ENCODE measurements around the gene KDM4B.

KDM4B gene

DNA sequence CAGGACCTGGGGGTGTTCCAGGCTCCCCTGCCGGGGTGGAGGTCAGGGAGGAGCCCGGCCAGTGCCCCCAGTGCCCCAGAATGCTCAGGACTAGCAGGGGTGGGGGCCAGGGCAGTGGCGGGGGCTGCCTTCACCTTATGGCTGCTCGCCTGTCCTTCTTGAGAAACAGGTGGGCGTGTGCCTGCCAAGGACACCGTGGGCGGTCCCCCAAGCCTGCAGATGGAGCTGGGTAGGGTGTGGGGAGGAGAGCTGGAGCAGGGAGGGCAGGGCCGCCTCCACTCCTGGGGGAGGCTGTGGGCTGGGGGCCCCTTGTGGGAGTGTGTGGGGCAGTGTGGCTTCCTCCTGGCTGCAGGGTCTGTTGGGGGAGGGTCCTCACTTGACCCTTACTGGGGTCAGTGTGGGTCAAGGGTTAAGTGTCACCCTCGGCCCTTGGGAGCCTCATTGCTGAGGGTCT, 160.1 kb downstream of the KDM4B start:
- TF ChIP-seq ELF4 (IDR thresholded peaks at IDR 0.05) (no peak), ARNT (IDR thresholded peaks at IDR 0.05) (no peak), ZNF384 (IDR thresholded peaks at IDR 0.05) (no peak), SUZ12 (IDR thresholded peaks at IDR 0.05) (no peak), CTBP1 (IDR thresholded peaks at IDR 0.05; ENCODE audit: borderline replicate concordance) (no peak), LEF1 (IDR thresholded peaks at IDR 0.05; ENCODE audit: borderline replicate concordance) (no peak)
- ChIA-PET CTCF (interaction anchor here (2.1 kb wide), 1 partner anchor 9 kb away, joined by 7 read pairs; no protein-coding TSS in a partner anchor), POLR2A (no interaction called here)
- no peak for DNase-seq (ENCODE audit: extremely low spot score)

DNA sequence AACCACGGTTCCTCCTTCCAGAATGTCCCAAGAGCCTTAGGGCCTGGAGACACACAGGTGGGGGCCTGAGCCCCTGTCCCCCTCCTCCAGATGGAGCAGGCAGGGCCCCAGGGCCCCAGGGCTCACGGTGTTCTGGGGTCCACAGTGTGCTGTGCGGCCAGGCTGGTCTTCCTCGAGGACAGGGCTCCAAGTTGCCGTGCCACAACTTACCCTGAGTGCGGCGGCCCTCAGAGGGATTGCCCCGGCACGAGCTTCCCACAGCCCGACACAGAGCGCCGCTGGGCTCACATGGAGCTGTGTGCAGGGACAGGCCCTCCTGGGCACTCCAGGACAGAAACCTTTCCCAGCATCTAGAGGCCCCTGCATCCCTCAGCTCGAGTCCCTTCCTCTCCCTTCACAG, 160.8 kb downstream of the KDM4B start:
- no peak for DNase-seq (ENCODE audit: extremely low spot score)
- ChIA-PET CTCF (no interaction called here), POLR2A (no interaction called here)
- TF ChIP-seq FOXM1 (IDR thresholded peaks at IDR 0.05; ENCODE audit: borderline replicate concordance) (no peak), HDGF (IDR thresholded peaks at IDR 0.05; ENCODE audit: borderline replicate concordance) (no peak), FOXK2 (IDR thresholded peaks at IDR 0.05) (no peak), SUZ12 (IDR thresholded peaks at IDR 0.05) (no peak), FOXA1 (IDR thresholded peaks at IDR 0.05) (no peak), CTBP1 (IDR thresholded peaks at IDR 0.05; ENCODE audit: borderline replicate concordance) (no peak), LEF1 (IDR thresholded peaks at IDR 0.05; ENCODE audit: borderline replicate concordance) (no peak), L3MBTL2 (conservative IDR thresholded peaks at IDR 0.05) (no peak)
- TF ChIP-seq, protein P1, sequence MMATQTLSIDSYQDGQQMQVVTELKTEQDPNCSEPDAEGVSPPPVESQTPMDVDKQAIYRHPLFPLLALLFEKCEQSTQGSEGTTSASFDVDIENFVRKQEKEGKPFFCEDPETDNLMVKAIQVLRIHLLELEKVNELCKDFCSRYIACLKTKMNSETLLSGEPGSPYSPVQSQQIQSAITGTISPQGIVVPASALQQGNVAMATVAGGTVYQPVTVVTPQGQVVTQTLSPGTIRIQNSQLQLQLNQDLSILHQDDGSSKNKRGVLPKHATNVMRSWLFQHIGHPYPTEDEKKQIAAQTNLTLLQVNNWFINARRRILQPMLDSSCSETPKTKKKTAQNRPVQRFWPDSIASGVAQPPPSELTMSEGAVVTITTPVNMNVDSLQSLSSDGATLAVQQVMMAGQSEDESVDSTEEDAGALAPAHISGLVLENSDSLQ (IDR thresholded peaks at IDR 0.05): no peak

DNA sequence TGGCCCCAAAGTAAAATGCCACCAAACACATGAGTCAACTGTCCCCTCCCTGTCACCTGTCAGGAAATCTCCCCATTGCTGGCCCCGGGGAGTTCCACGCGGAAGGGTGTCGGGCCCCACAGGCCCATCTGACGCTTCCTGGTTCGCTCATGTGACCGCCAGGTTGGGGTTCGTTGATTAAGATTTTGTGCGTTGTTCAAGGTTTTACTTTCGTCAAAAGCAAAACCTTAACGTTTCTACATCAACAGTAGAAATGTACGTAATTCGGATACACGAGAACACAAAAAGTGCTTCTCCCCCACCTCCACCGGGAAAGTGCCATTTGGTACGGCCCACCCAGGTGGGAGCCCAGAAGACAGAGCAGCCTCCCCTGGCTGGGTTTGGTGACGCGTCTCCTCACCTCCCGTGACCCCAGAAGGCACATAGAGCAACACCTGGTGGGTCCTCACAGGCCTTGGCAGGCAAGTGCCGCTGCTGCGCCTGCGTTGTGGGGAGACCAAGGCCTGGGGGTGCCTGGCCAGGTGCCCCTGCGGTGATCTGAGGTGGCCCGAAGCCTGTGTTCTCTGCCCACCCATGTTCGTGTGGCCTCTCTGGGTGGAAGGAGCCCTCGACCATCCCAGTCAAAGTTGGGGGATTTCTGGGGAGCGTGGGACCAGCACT, 161.6 kb downstream of the KDM4B start:
- DNase-seq (ENCODE audit: extremely low spot score): no peak
- TF ChIP-seq FOXA1 (IDR thresholded peaks at IDR 0.05) (no peak), TARDBP (IDR thresholded peaks at IDR 0.05) (no peak), ELF4 (IDR thresholded peaks at IDR 0.05) (no peak), SUZ12 (IDR thresholded peaks at IDR 0.05) (no peak), FOXM1 (IDR thresholded peaks at IDR 0.05; ENCODE audit: borderline replicate concordance) (no peak), L3MBTL2 (conservative IDR thresholded peaks at IDR 0.05) (no peak), NFRKB (IDR thresholded peaks at IDR 0.05) (no peak), CTBP1 (IDR thresholded peaks at IDR 0.05; ENCODE audit: borderline replicate concordance) (no peak), HDGF (IDR thresholded peaks at IDR 0.05; ENCODE audit: borderline replicate concordance) (no peak), FOXK2 (IDR thresholded peaks at IDR 0.05) (no peak), BHLHE40 (IDR thresholded peaks at IDR 0.05; ENCODE audit: borderline replicate concordance) (no peak), SP1 (IDR thresholded peaks at IDR 0.05) (no peak), ZNF384 (IDR thresholded peaks at IDR 0.05) (no peak), ARNT (IDR thresholded peaks at IDR 0.05) (no peak), LEF1 (IDR thresholded peaks at IDR 0.05; ENCODE audit: borderline replicate concordance) (no peak)
- TF ChIP-seq, protein P1 (IDR thresholded peaks at IDR 0.05): no peak
- ChIA-PET POLR2A (no interaction called here), CTCF (no interaction called here)

DNA sequence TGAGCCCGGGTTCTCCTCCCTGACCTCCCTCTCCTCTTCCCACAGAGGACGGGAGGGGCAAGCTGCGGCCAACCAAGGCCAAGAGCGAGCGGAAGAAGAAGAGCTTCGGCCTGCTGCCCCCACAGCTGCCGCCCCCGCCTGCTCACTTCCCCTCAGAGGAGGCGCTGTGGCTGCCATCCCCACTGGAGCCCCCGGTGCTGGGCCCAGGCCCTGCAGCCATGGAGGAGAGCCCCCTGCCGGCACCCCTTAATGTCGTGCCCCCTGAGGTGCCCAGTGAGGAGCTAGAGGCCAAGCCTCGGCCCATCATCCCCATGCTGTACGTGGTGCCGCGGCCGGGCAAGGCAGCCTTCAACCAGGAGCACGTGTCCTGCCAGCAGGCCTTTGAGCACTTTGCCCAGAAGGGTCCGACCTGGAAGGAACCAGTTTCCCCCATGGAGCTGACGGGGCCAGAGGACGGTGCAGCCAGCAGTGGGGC, 162.2 kb downstream of the KDM4B start:
- ChIA-PET POLR2A (no interaction called here), CTCF (no interaction called here)
- no peak for TF ChIP-seq LEF1 (IDR thresholded peaks at IDR 0.05; ENCODE audit: borderline replicate concordance)
- no peak for TF ChIP-seq FOXK2 (IDR thresholded peaks at IDR 0.05)
- no peak for TF ChIP-seq CTBP1 (IDR thresholded peaks at IDR 0.05; ENCODE audit: borderline replicate concordance)
- no peak for TF ChIP-seq HDGF (IDR thresholded peaks at IDR 0.05; ENCODE audit: borderline replicate concordance)
- no peak for TF ChIP-seq FOXM1 (IDR thresholded peaks at IDR 0.05; ENCODE audit: borderline replicate concordance)
- TF ChIP-seq, protein P1 (IDR thresholded peaks at IDR 0.05): no peak
- TF ChIP-seq SUZ12 (IDR thresholded peaks at IDR 0.05): no peak
- TF ChIP-seq ZNF384 (IDR thresholded peaks at IDR 0.05): no peak
- no peak for TF ChIP-seq TARDBP (IDR thresholded peaks at IDR 0.05)
- TF ChIP-seq SP1 (IDR thresholded peaks at IDR 0.05): no peak
- no peak for TF ChIP-seq NFRKB (IDR thresholded peaks at IDR 0.05)
- TF ChIP-seq FOXA1 (IDR thresholded peaks at IDR 0.05): no peak
- TF ChIP-seq L3MBTL2 (conservative IDR thresholded peaks at IDR 0.05): no peak
- TF ChIP-seq ELF4 (IDR thresholded peaks at IDR 0.05): no peak
- TF ChIP-seq BHLHE40 (IDR thresholded peaks at IDR 0.05; ENCODE audit: borderline replicate concordance): no peak
- no peak for TF ChIP-seq ARNT (IDR thresholded peaks at IDR 0.05)
- DNase-seq (ENCODE audit: extremely low spot score): no peak

DNA sequence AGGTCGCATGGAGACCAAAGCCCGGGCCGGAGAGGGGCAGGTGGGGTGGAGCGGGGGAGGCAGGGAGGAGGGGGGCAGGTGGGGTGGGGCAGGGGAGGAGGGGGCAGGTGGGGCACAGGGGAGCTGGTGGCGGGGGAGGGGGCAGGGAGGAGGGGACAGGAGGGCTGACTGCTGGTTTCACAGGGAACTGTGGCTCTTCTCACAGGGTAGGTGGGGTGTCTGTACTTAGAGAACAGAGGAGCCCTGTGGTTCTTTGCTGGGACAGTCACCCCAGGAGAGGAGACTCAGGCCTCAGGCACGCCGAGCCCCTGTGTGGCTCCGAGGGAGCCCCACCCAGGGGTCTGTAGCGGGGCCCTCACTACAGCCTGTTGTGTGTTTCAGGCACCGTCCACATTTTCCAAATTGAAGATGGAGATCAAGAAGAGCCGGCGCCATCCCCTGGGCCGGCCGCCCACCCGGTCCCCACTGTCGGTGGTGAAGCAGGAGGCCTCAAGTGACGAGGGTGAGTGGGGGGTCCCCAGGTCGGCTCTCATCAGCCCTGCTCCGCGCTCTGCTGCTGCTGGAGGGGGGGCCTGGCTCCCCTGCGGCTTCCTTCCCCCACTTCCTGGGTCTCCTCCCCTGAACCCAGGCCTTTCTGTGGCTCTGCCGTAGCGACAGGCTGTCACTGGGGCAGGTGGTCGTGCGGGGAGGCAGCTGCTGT, 162.7 kb downstream of the KDM4B start:
- TF ChIP-seq CTBP1 (IDR thresholded peaks at IDR 0.05; ENCODE audit: borderline replicate concordance): no peak
- TF ChIP-seq, protein P1 (IDR thresholded peaks at IDR 0.05): no peak
- TF ChIP-seq FOXM1 (IDR thresholded peaks at IDR 0.05; ENCODE audit: borderline replicate concordance): no peak
- no peak for TF ChIP-seq NFRKB (IDR thresholded peaks at IDR 0.05)
- no peak for TF ChIP-seq HDGF (IDR thresholded peaks at IDR 0.05; ENCODE audit: borderline replicate concordance)
- TF ChIP-seq ZNF384 (IDR thresholded peaks at IDR 0.05): no peak
- TF ChIP-seq L3MBTL2 (conservative IDR thresholded peaks at IDR 0.05): no peak
- no peak for TF ChIP-seq LEF1 (IDR thresholded peaks at IDR 0.05; ENCODE audit: borderline replicate concordance)
- TF ChIP-seq SUZ12 (IDR thresholded peaks at IDR 0.05): no peak
- no peak for TF ChIP-seq FOXA1 (IDR thresholded peaks at IDR 0.05)
- TF ChIP-seq FOXK2 (IDR thresholded peaks at IDR 0.05): no peak
- no peak for TF ChIP-seq SP1 (IDR thresholded peaks at IDR 0.05)
- no peak for TF ChIP-seq ARNT (IDR thresholded peaks at IDR 0.05)
- no peak for TF ChIP-seq TARDBP (IDR thresholded peaks at IDR 0.05)
- no peak for TF ChIP-seq ELF4 (IDR thresholded peaks at IDR 0.05)
- no peak for TF ChIP-seq BHLHE40 (IDR thresholded peaks at IDR 0.05; ENCODE audit: borderline replicate concordance)
- no peak for DNase-seq (ENCODE audit: extremely low spot score)
- ChIA-PET POLR2A (no interaction called here), CTCF (no interaction called here)
